Uterus (tissue), 4 donors: Measurements from ENCODE around the gene RAB6C. TPM values are rescaled to one million over a fixed set of nuclear protein-coding genes. Genes with fewer than 3 reads are reported as not detected.
"Not testable (repeated sequence)": the region's sequence is repeated elsewhere in the genome, so short reads cannot be mapped to it uniquely, and the experiment has no call there.

Source experiments
- DNase-seq, 2 donors: peaks; one replicate each; pipeline ENCODE4 v3.0.0-alpha.2; 2019 to 2020
- H3K27ac ChIP-seq, 2 donors: fragments of 200-600 bp; sonication (generic); 1 replicate in 1 of 2; 2 replicates in 1 of 2; pipeline ENCODE4 v1.5.1; 2016 to 2018
- H3K27me3 ChIP-seq, 2 donors: fragments of 200-600 bp; sonication (generic); one replicate each; pipeline ENCODE4 v1.5.1; 2018 to 2019; ENCODE audit warnings: control low read depth in 1 of 2
- H3K36me3 ChIP-seq, 2 donors: fragments of 200-600 bp; sonication (generic); one replicate each; pipeline ENCODE4 v1.5.1; 2019; ENCODE audit warnings: control low read depth in 1 of 2
- H3K4me1 ChIP-seq, 2 donors: fragments of 200-600 bp; sonication (generic); one replicate each; pipeline ENCODE4 v1.5.1; 2018 to 2019; ENCODE audit warnings: control low read depth in 1 of 2
- H3K4me3 ChIP-seq, 2 donors: fragments of 200-600 bp; sonication (generic); 1 replicate in 1 of 2; 2 replicates in 1 of 2; pipeline ENCODE4 v1.5.1; 2018 to 2019; ENCODE audit warnings: mild to moderate bottlenecking in 1 of 2
- H3K9me3 ChIP-seq, 2 donors: fragments of 200-600 bp; sonication (generic); one replicate each; pipeline ENCODE4 v1.5.1; 2019; ENCODE audit warnings: control low read depth in 1 of 2
- POLR2A ChIP-seq, 2 donors: fragments of 450-650 bp; IDR thresholded peaks; one replicate each; pipeline ENCODE4 v1.6.1; 2016; ENCODE audit warnings: antibody characterized with exemption in 2 of 2, mild to moderate bottlenecking in 1 of 2, moderate library complexity in 1 of 2
- intact Hi-C: fragments of 100-400 bp; cut with DNase I; formaldehyde crosslinking; loops from one replicate; pipeline ENCODE4 v1.15.1; 2023; ENCODE audit warnings: low total_unique reads
- total RNA-seq, 4 donors: library from RNA; depleted of rRNA in 3 of 4; stranded (reverse); fragments of >200 nt in 3 of 4; gene quantifications; one replicate each; pipeline versions ENCODE4 v1.1.0 to v1.2.4, GENCODE V29; 2014 to 2023
- TF ChIP-seq, protein P1 (sequence below), 4 experiments: fragments of 200-600 bp in 2 of 4; fragments of 450-650 bp in 2 of 4; sonication (generic) in 2 of 4; IDR thresholded peaks; one replicate each; pipeline ENCODE4 v1.5.1; 2016 to 2019; ENCODE audit warnings: antibody characterized with exemption in 4 of 4, mild to moderate bottlenecking in 2 of 4, moderate library complexity in 1 of 4
- donor health status: DM: yes; HTN: yes; CAD: no.

Gene RAB6C
- total RNA-seq, 4 donors from 2014 or later = 0.21 to 0.41 TPM; not detected in 2

DNA sequence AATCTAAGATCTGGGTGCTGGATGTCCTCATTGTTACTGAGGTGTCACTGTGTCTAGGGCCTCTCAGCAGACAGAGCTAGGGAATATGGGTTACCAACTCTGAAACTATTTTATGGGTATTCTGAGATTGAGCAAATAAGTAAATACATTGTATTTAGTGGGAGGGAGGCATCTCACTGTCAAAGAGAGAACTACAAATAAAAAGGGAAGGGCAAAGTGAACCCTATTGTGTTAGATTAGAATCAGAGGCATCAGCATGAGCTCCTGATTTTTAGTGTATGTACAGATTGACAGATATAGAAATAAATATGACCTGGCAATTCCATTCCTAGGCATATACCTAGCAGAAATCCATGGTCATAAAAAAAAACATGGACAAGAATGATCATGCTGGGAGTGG lies 33.9 kb upstream of the RAB6C start:
- Histone ChIP-seq H3K4me3 (no peak overlapping the region), H3K27me3 (no peaks in the 10 kb centered on the region), H3K4me1 (no peaks in the 10 kb centered on the region), H3K27ac (no peak overlapping the region), H3K9me3 (no peaks in the 10 kb centered on the region), H3K36me3 (no peaks in the 10 kb centered on the region)
- no peak for TF ChIP-seq POLR2A (IDR thresholded peaks at IDR 0.05)
- TF ChIP-seq, protein P1, sequence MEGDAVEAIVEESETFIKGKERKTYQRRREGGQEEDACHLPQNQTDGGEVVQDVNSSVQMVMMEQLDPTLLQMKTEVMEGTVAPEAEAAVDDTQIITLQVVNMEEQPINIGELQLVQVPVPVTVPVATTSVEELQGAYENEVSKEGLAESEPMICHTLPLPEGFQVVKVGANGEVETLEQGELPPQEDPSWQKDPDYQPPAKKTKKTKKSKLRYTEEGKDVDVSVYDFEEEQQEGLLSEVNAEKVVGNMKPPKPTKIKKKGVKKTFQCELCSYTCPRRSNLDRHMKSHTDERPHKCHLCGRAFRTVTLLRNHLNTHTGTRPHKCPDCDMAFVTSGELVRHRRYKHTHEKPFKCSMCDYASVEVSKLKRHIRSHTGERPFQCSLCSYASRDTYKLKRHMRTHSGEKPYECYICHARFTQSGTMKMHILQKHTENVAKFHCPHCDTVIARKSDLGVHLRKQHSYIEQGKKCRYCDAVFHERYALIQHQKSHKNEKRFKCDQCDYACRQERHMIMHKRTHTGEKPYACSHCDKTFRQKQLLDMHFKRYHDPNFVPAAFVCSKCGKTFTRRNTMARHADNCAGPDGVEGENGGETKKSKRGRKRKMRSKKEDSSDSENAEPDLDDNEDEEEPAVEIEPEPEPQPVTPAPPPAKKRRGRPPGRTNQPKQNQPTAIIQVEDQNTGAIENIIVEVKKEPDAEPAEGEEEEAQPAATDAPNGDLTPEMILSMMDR (IDR thresholded peaks at IDR 0.05) = no peak
- intact Hi-C loops = no loop called here
- DNase-seq = no peak

DNA sequence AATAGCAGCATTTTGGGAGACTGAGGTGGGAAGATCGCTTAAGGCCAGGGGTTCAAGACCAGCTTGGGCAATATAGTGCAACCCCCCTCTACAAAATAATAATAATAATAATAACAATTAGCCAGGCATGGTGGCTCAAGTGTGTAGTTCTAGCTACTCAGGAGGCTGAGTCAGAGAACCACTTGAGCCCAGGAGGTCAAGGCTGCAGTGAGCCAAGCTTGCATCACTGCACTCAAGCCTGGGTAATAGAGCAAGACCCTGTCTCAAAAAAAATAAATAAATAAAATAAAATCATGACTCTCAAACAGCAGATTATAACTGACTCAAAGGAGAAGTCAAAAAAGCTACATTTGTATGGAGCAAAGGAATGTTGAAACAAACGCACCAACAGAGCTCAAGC lies 31.8 kb upstream of the RAB6C start:
- DNase-seq, H3K4me1 ChIP-seq, H3K27me3 ChIP-seq, intact Hi-C loops, H3K27ac ChIP-seq, H3K4me3 ChIP-seq, H3K36me3 ChIP-seq, H3K9me3 ChIP-seq: not testable (repeated sequence)

DNA sequence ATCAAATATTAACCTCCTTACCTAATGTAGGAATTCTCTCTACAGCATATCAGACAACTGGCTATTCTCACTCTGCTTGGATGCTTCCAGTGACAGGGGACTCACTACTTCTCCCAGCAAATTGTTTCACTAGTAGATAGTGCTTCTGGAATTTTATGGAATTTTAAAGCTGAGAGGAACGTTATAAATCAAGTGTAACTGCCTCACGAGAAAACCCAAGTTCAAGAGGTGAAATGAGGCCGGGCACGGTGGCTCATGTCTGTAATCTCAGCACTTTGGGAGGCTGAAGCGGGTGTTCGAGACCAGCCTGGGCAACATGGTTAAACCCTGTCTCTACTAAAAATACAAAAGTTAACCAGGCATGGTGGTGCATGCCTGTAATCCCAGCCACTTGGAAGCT lies 23.3 kb upstream of the RAB6C start:
- H3K27me3 ChIP-seq, H3K27ac ChIP-seq, H3K4me1 ChIP-seq, H3K4me3 ChIP-seq, H3K9me3 ChIP-seq, H3K36me3 ChIP-seq, intact Hi-C loops, DNase-seq: not testable (repeated sequence)

DNA sequence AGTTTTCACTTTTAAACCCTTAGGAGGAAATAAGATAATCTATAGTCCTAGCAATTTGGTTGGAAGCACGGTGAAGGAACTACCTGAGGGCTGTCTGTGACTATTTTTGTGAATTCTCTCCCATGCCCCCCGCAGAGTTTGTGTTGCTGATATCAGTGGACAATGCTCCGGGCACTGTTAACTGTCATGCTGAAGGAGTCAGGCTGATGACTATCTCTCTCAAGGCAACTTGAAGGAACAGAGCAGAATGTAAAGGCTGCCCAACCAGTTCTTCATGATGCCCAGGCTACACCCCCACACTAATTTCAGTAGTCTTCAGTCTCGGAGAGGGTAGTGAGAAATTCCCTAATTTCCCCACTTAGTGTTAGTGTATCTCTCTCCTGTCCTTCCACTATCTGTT lies 21.6 kb upstream of the RAB6C start:
- DNase-seq = no peak
- Histone ChIP-seq H3K4me3 (no peak overlapping the region), H3K36me3 (no peaks in the 10 kb centered on the region), H3K27me3 (no peaks in the 10 kb centered on the region), H3K27ac (no peak overlapping the region), H3K9me3 (no peaks in the 10 kb centered on the region), H3K4me1 (no peaks in the 10 kb centered on the region)
- no peak for TF ChIP-seq POLR2A (IDR thresholded peaks at IDR 0.05)
- TF ChIP-seq, protein P1 (IDR thresholded peaks at IDR 0.05) = no peak
- intact Hi-C loops = no loop called here

DNA sequence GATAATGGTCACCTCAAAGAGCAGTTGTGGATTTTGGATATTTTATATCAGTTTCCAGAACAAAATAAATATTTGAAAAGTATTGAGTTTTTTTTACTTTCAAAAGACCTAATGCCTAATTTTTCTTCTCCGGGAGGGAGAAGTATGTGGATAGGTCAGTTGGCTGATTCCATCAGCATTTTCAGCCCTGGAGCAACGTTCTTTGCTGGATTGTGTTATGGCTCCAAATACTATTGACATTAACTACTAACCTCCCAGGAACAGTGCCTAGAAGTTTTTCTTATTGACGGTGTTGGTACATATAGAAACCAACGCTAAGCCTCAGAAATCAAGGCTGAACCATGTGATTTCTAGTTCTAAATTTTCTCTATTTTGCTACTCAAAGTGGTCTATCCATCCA lies 20.7 kb upstream of the RAB6C start:
- DNase-seq, intact Hi-C loops, H3K36me3 ChIP-seq, H3K9me3 ChIP-seq, H3K27me3 ChIP-seq, H3K27ac ChIP-seq, H3K4me3 ChIP-seq, H3K4me1 ChIP-seq: not testable (repeated sequence)

DNA sequence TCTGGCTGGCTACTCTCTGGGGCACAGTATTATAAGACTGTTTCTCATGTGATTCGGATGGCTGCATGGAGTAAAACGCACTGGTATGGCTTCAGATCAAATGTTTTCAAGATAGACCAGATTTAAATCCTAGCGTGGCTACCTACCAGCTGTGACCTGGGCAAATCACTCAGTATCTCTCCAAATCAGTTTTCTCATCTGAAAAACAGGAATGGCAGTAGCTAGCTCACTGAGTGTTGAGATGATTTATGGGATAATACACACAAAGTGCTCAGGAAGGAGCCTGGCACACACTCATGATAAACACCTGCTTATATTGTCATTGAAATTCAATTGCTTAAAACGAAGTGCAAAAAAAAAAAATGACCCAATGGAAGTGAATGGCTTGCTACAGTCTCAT lies 10.9 kb upstream of the RAB6C start:
- H3K4me1 ChIP-seq, H3K27ac ChIP-seq, H3K36me3 ChIP-seq, DNase-seq, H3K4me3 ChIP-seq, H3K27me3 ChIP-seq, H3K9me3 ChIP-seq, intact Hi-C loops: not testable (repeated sequence)

DNA sequence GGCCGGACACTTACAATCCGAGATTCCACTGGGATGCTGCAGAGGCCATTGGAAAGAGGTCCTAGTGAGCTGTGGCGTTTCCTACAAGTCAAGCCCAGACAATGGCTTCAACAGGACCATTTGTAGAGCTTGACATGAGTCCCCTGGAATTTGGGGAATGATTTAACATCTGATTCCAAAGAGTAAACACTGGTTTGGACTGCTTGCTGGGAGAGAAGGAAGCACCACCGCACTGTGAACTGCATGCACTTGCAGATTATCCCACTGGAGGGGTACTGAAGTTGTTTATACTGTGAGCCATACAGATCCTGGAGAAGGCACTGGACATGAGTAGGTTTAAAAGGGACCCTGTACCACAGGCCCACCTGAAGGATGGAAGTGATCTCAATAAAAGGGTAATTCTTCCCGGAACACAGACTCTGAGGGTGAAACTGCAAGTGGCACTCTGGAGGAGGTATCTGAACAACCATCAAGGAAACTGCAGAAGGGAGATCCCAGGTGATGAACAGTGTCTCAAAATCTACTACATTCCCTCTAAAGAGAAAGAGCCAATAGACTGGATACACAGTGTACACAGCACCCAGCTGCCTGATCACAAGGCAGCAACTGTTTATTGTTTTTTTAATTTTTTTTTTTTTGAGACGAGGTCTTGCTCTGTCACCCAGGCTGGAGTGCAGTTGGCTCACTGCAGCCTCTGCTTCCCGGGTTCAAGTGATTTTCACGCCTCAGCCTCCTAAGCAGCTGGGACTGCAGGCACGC lies 4.3 kb upstream of the RAB6C start:
- intact Hi-C loops = no loop called here
- H3K4me1 ChIP-seq = no peaks in the 10 kb centered on the region
- TF ChIP-seq, protein P1 (IDR thresholded peaks at IDR 0.05) = no peak
- TF ChIP-seq POLR2A (IDR thresholded peaks at IDR 0.05) = no peak
- no peak for DNase-seq
- no peak overlapping the region for H3K27ac ChIP-seq
- H3K4me3 ChIP-seq = no peak overlapping the region
- no peaks in the 10 kb centered on the region for H3K36me3 ChIP-seq
- H3K27me3 ChIP-seq = peaks cover 0 to 5% of the 10 kb centered on the region in 2 donors
- no peaks in the 10 kb centered on the region for H3K9me3 ChIP-seq

DNA sequence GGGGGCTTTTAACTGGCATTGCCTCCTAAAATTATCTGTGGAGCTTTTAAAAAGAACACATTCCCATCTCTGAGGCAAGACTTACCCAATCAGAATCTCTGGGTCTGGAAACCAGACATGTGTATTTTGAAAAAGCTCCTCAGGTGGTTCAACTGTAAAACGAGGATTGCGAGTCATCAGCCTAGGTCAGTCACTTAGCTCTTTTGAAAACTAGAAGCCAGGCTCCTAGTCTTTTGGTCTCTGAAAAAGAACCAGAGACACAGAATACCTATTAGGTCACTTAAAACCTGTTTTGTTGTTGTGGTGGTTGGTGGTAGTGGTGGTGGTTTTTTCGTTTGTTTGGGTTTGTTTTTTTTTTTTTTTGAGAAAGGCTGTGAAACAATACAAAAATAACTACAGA lies 2.5 kb upstream of the RAB6C start:
- H3K9me3 ChIP-seq, intact Hi-C loops, H3K4me1 ChIP-seq, H3K4me3 ChIP-seq, DNase-seq, H3K36me3 ChIP-seq, H3K27me3 ChIP-seq, H3K27ac ChIP-seq: not testable (repeated sequence)
